ENCODE measurements around the gene SFXN5.
"Not testable (repeated sequence)": the region's sequence is repeated elsewhere in the genome, so short reads cannot be mapped to it uniquely, and the experiment has no call there.

Gene SFXN5

GRCh38 chr2:72921853-72922252 lies 149.7 kb downstream of the SFXN5 start:
- DNase-seq (ENCODE audit: low read depth), result no peak

- no peak for DNase-seq (ENCODE audit: low read depth)
These were observed 150.2 kb downstream of the SFXN5 start for GRCh38 chr2:72921088-72921851.

- peak; percentile 38 for DNase-seq (ENCODE audit: low read depth)
These were observed 151.0 kb downstream of the SFXN5 start for GRCh38 chr2:72920318-72921087.

- no peak for DNase-seq (ENCODE audit: low read depth)
These were observed 151.8 kb downstream of the SFXN5 start for GRCh38 chr2:72919414-72920317.

GRCh38 chr2:72917877-72918553 lies 153.5 kb downstream of the SFXN5 start:
- no peak for DNase-seq (ENCODE audit: low read depth)

GRCh38 chr2:72917138-72917876 lies 154.2 kb downstream of the SFXN5 start, which contains the start of gene EMX1:
EMX1 (plus strand) TSS chr2:72917519; CDS start chr2:72917853, 334 bp downstream.
- DNase-seq (ENCODE audit: low read depth), result no peak

- no peak for DNase-seq (ENCODE audit: low read depth)
These were observed 154.8 kb downstream of the SFXN5 start for GRCh38 chr2:72916743-72917137.

GRCh38 chr2:72915907-72916742 lies 155.4 kb downstream of the SFXN5 start:
- peak; percentile 32 for DNase-seq (ENCODE audit: low read depth)

GRCh38 chr2:72915320-72915906 lies 156.1 kb downstream of the SFXN5 start:
- DNase-seq (ENCODE audit: low read depth), result no peak

GRCh38 chr2:72914589-72915319 lies 156.8 kb downstream of the SFXN5 start:
- DNase-seq (ENCODE audit: low read depth), result no peak

GRCh38 chr2:72914206-72914559 lies 157.3 kb downstream of the SFXN5 start:
- no peak for DNase-seq (ENCODE audit: low read depth)

GRCh38 chr2:72913486-72914205 lies 157.9 kb downstream of the SFXN5 start:
- no peak for DNase-seq (ENCODE audit: low read depth)

GRCh38 chr2:72911256-72911655 lies 160.3 kb downstream of the SFXN5 start:
- DNase-seq (ENCODE audit: low read depth), result no peak

GRCh38 chr2:72908741-72909140 lies 162.8 kb downstream of the SFXN5 start:
- DNase-seq (ENCODE audit: low read depth), result no peak

- DNase-seq (ENCODE audit: low read depth), result not testable (repeated sequence)
These were observed 164.1 kb downstream of the SFXN5 start for GRCh38 chr2:72907369-72907768.

GRCh38 chr2:72901426-72901825 lies 170.1 kb downstream of the SFXN5 start:
- no peak for DNase-seq (ENCODE audit: low read depth)

GRCh38 chr2:72900191-72900825 lies 171.2 kb downstream of the SFXN5 start:
- DNase-seq (ENCODE audit: low read depth), result no peak

GRCh38 chr2:72898585-72898906 lies 173.0 kb downstream of the SFXN5 start:
- DNase-seq (ENCODE audit: low read depth), result no peak
